ENCODE data around the gene ZFPM1.

ZFPM1 gene

GRCh38 chr16:88556294-88556988 is 103.4 kb downstream of the ZFPM1 start:
- TF ChIP-seq CTCF (conservative IDR thresholded peaks at IDR 0.05): no peak
- no peak for TF ChIP-seq ZFX (IDR thresholded peaks at IDR 0.05)
- H3K27ac ChIP-seq: no peak overlapping the region

GRCh38 chr16:88558457-88559442 is 105.7 kb downstream of the ZFPM1 start:
- TF ChIP-seq CTCF (conservative IDR thresholded peaks at IDR 0.05) (peak; percentile 71), ZFX (IDR thresholded peaks at IDR 0.05) (no peak)
- H3K27ac ChIP-seq: no peak overlapping the region

GRCh38 chr16:88560714-88561484 is 107.8 kb downstream of the ZFPM1 start:
- no peak overlapping the region for H3K27ac ChIP-seq
- no peak for TF ChIP-seq ZFX (IDR thresholded peaks at IDR 0.05)

- no peak overlapping the region for H3K27ac ChIP-seq
- peak; percentile 59 for TF ChIP-seq CTCF (conservative IDR thresholded peaks at IDR 0.05)
- no peak for TF ChIP-seq ZFX (IDR thresholded peaks at IDR 0.05)
Observed at GRCh38 chr16:88561485-88562359, 108.6 kb downstream of the ZFPM1 start.

- TF ChIP-seq ZFX (IDR thresholded peaks at IDR 0.05) (no peak), CTCF (conservative IDR thresholded peaks at IDR 0.05) (no peak)
- H3K27ac ChIP-seq: no peak overlapping the region
Observed at GRCh38 chr16:88566158-88566557, 113.1 kb downstream of the ZFPM1 start.

GRCh38 chr16:88568710-88569613 is 115.9 kb downstream of the ZFPM1 start:
- TF ChIP-seq ZFX (IDR thresholded peaks at IDR 0.05): no peak
- TF ChIP-seq CTCF (conservative IDR thresholded peaks at IDR 0.05): no peak
- peak overlapping the region; percentile 84 for H3K27ac ChIP-seq
